HuH-7.5 (cell line): ENCODE data around the gene WDFY2.

ENCODE experiments used
- DNase-seq: peaks from one replicate; pipeline ENCODE4 v3.0.0; 2011; ENCODE audit warnings: low spot score

The WDFY2 gene

GRCh38 chr13:51800486-51800885 is 216.2 kb downstream of the WDFY2 start:
- DNase-seq, result no peak

- no peak for DNase-seq
Observed at GRCh38 chr13:51801631-51802099, 217.4 kb downstream of the WDFY2 start.

- DNase-seq, result no peak
Observed at GRCh38 chr13:51802631-51803418, 218.6 kb downstream of the WDFY2 start.

- peak; percentile 73 for DNase-seq
Observed at GRCh38 chr13:51803422-51804294, 219.4 kb downstream of the WDFY2 start, which contains the start of gene DHRS12. Gene DHRS12 (minus strand): TSS chr13:51804163. CDS start chr13:51799659, 4,504 bp downstream.

- no peak for DNase-seq
Observed at GRCh38 chr13:51804295-51805172, 220.3 kb downstream of the WDFY2 start.

GRCh38 chr13:51805313-51805712 is 221.1 kb downstream of the WDFY2 start:
- no peak for DNase-seq

GRCh38 chr13:51805925-51806324 is 221.7 kb downstream of the WDFY2 start:
- no peak for DNase-seq

- DNase-seq, result no peak
Observed at GRCh38 chr13:51806566-51806965, 222.3 kb downstream of the WDFY2 start.

- no peak for DNase-seq
Observed at GRCh38 chr13:51807041-51807440, 222.8 kb downstream of the WDFY2 start.

- no peak for DNase-seq
Observed at GRCh38 chr13:51808811-51809210, 224.5 kb downstream of the WDFY2 start.

- no peak for DNase-seq
Observed at GRCh38 chr13:51811046-51811445, 226.8 kb downstream of the WDFY2 start.

GRCh38 chr13:51811920-51812451 is 227.7 kb downstream of the WDFY2 start:
- DNase-seq, result no peak

GRCh38 chr13:51814071-51814470 is 229.8 kb downstream of the WDFY2 start:
- no peak for DNase-seq

- peak; percentile 70 for DNase-seq
Observed at GRCh38 chr13:51814825-51815650, 230.8 kb downstream of the WDFY2 start.

- no peak for DNase-seq
Observed at GRCh38 chr13:51815848-51816247, 231.6 kb downstream of the WDFY2 start.

GRCh38 chr13:51816604-51817249 is 232.5 kb downstream of the WDFY2 start:
- no peak for DNase-seq
